Neural cell (in vitro differentiated cells): ENCODE measurements around the gene SELENOF. TPM values are rescaled to one million over a fixed set of nuclear protein-coding genes. Genes with fewer than 3 reads are reported as not detected.

Experiments
- H2AFZ ChIP-seq: fragments of 200-600, 300-800 bp; sonication (generic), shearing (Covaris generic); 2 replicates; pipeline ENCODE4 v1.6.0; 2014; ENCODE audit warnings: low read depth, mild to moderate bottlenecking, antibody characterized with exemption, low read length, moderate library complexity
- H3F3A ChIP-seq: fragments of 200-600 bp; shearing (Covaris generic); 2 replicates; pipeline ENCODE4 v1.6.1; 2016; ENCODE audit warnings: mild to moderate bottlenecking, moderate library complexity, mixed read lengths, antibody characterized with exemption, low read length; ENCODE audit not compliant: insufficient read depth, poor library complexity, severe bottlenecking
- H3K27ac ChIP-seq: fragments of 200-600, 300-800 bp; sonication (generic), shearing (Covaris generic); 2 replicates; pipeline ENCODE4 v1.5.1; 2014; ENCODE audit warnings: mild to moderate bottlenecking, low read length, moderate library complexity
- H3K27me3 ChIP-seq: fragments of 300-800, 200-600 bp; sonication (generic), shearing (Covaris generic); 2 replicates; pipeline ENCODE4 v1.6.0; 2014; ENCODE audit warnings: mild to moderate bottlenecking, low read depth, low read length, moderate library complexity; ENCODE audit not compliant: insufficient read depth
- H3K36me3 ChIP-seq: fragments of 300-800, 200-600 bp; sonication (generic), shearing (Covaris generic); 2 replicates; pipeline ENCODE4 v1.5.1; 2014; ENCODE audit warnings: mild to moderate bottlenecking, antibody characterized with exemption, low read length, moderate library complexity; ENCODE audit not compliant: insufficient read depth
- H3K4me2 ChIP-seq: fragments of 300-800, 200-600 bp; sonication (generic), shearing (Covaris generic); 2 replicates; pipeline ENCODE4 v1.6.0; 2014; ENCODE audit warnings: mild to moderate bottlenecking, low read length
- H3K4me3 ChIP-seq: fragments of 300-800, 200-600 bp; sonication (generic), shearing (Covaris generic); 2 replicates; pipeline ENCODE4 v1.5.1; 2014; ENCODE audit warnings: mild to moderate bottlenecking, low read length, moderate library complexity
- H3K79me2 ChIP-seq: fragments of 200-600 bp; shearing (Covaris generic); replicated peaks from 2 replicates; pipeline ENCODE4 v1.6.0; 2014; ENCODE audit warnings: mild to moderate bottlenecking, low read length, moderate library complexity; ENCODE audit not compliant: insufficient read depth
- H3K9ac ChIP-seq: fragments of 300-800, 200-600 bp; sonication (generic), shearing (Covaris generic); 2 replicates; pipeline ENCODE4 v1.6.1; 2016; ENCODE audit warnings: mild to moderate bottlenecking, low read length, mixed read lengths
- H3K9me2 ChIP-seq: fragments of 200-600 bp; shearing (Covaris generic); 2 replicates; pipeline ENCODE4 v1.6.1; 2016; ENCODE audit warnings: mild to moderate bottlenecking, low read length, mixed read lengths; ENCODE audit not compliant: insufficient read depth
- H3K9me3 ChIP-seq: fragments of 200-600, 300-800 bp; sonication (generic), shearing (Covaris generic); 2 replicates; pipeline ENCODE4 v1.6.1; 2016; ENCODE audit warnings: mild to moderate bottlenecking, mixed run types, low read length, moderate library complexity, mixed read lengths
- H4K20me1 ChIP-seq: fragments of 200-600 bp; shearing (Covaris generic); 2 replicates; pipeline ENCODE4 v1.6.1; 2016; ENCODE audit warnings: mild to moderate bottlenecking, mixed run types; ENCODE audit not compliant: insufficient read depth
- EP300 ChIP-seq: fragments of 450-650 bp; conservative IDR thresholded peaks from 2 replicates; pipeline ENCODE4 v1.6.1; 2014; ENCODE audit warnings: antibody characterized with exemption, mild to moderate bottlenecking, moderate library complexity; ENCODE audit not compliant: poor library complexity, severe bottlenecking
- EZH2 ChIP-seq: fragments of 200-600, 300-800 bp; shearing (Covaris generic), sonication (generic); IDR thresholded peaks from 2 replicates; pipeline ENCODE4 v1.6.1; 2014; ENCODE audit warnings: antibody characterized with exemption, low read length, borderline replicate concordance, mild to moderate bottlenecking; ENCODE audit not compliant: insufficient read depth, poor library complexity, severe bottlenecking
- MXI1 ChIP-seq: fragments of 450-650 bp; conservative IDR thresholded peaks from 2 replicates; pipeline ENCODE4 v1.6.1; 2014; ENCODE audit warnings: antibody characterized with exemption, mild to moderate bottlenecking; ENCODE audit not compliant: poor library complexity, severe bottlenecking
- POLR2AphosphoS5 ChIP-seq: IDR thresholded peaks from 2 replicates; pipeline ENCODE4 v1.6.1; 2012
- RAD21 ChIP-seq: fragments of 450-650 bp; conservative IDR thresholded peaks from 2 replicates; pipeline ENCODE4 v1.6.1; 2014; ENCODE audit warnings: antibody characterized with exemption, mild to moderate bottlenecking, moderate library complexity
- SMC3 ChIP-seq: fragments of 450-650 bp; conservative IDR thresholded peaks from 2 replicates; pipeline ENCODE4 v1.6.1; 2014; ENCODE audit warnings: antibody characterized with exemption, mild to moderate bottlenecking, moderate library complexity; ENCODE audit not compliant: poor library complexity
- TAF1 ChIP-seq: IDR thresholded peaks from 2 replicates; pipeline ENCODE4 v1.6.1; 2012; ENCODE audit warnings: low read depth
- polyA plus RNA-seq: library from polyadenylated mRNA; depleted of rRNA; stranded (reverse); fragments of >200 nt; gene quantifications from 2 replicates; pipeline ENCODE4 v1.2.3, GENCODE V29; 2014
- TF ChIP-seq, protein P1 (sequence below): fragments of 450-650 bp; IDR thresholded peaks from 2 replicates; pipeline ENCODE4 v1.5.1; 2014; ENCODE audit warnings: antibody characterized with exemption, mild to moderate bottlenecking, moderate library complexity; ENCODE audit not compliant: poor library complexity, severe bottlenecking
- TF ChIP-seq, protein P2 (sequence below): IDR thresholded peaks from 2 replicates; pipeline ENCODE4 v1.6.1; 2012; ENCODE audit warnings: borderline replicate concordance

SELENOF gene
- polyA plus RNA-seq, 1 donor from 2014 or later = 198 TPM

- no peaks in the 10 kb centered on the region for H3K9me2 ChIP-seq
- no peaks in the 10 kb centered on the region for H3K9me3 ChIP-seq
- TF ChIP-seq TAF1 (no peak), EP300 (no peak), EZH2 (no peak), RAD21 (no peak), POLR2AphosphoS5 (no peak), MXI1 (no peak)
- TF ChIP-seq, protein P1, sequence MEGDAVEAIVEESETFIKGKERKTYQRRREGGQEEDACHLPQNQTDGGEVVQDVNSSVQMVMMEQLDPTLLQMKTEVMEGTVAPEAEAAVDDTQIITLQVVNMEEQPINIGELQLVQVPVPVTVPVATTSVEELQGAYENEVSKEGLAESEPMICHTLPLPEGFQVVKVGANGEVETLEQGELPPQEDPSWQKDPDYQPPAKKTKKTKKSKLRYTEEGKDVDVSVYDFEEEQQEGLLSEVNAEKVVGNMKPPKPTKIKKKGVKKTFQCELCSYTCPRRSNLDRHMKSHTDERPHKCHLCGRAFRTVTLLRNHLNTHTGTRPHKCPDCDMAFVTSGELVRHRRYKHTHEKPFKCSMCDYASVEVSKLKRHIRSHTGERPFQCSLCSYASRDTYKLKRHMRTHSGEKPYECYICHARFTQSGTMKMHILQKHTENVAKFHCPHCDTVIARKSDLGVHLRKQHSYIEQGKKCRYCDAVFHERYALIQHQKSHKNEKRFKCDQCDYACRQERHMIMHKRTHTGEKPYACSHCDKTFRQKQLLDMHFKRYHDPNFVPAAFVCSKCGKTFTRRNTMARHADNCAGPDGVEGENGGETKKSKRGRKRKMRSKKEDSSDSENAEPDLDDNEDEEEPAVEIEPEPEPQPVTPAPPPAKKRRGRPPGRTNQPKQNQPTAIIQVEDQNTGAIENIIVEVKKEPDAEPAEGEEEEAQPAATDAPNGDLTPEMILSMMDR = no peak
- no peak overlapping the region for H3K4me3 ChIP-seq
- no peaks in the 10 kb centered on the region for H4K20me1 ChIP-seq
- H3K79me2 ChIP-seq = peaks cover 62% of the 10 kb centered on the region
- H3K27me3 ChIP-seq = no peaks in the 10 kb centered on the region
- H3K9ac ChIP-seq = no peak overlapping the region
- H3K36me3 ChIP-seq = no peaks in the 10 kb centered on the region
- H3K27ac ChIP-seq = no peak overlapping the region
- no peaks in the 10 kb centered on the region for H3F3A ChIP-seq
- H2AFZ ChIP-seq = no peak overlapping the region
- no peak overlapping the region for H3K4me2 ChIP-seq
These were observed 26.7 kb upstream of the SELENOF start for GRCh38 chr1:86940599-86940998.

GRCh38 chr1:86939406-86939805 is 25.5 kb upstream of the SELENOF start:
- H3K4me2 ChIP-seq = no peak overlapping the region
- H3K9me3 ChIP-seq = no peaks in the 10 kb centered on the region
- H3K9ac ChIP-seq = no peak overlapping the region
- peaks cover 67% of the 10 kb centered on the region for H3K79me2 ChIP-seq
- no peaks in the 10 kb centered on the region for H3K36me3 ChIP-seq
- no peak overlapping the region for H3K27ac ChIP-seq
- TF ChIP-seq EP300 (no peak), SMC3 (no peak), RAD21 (no peak), MXI1 (no peak), POLR2AphosphoS5 (no peak), EZH2 (no peak)
- TF ChIP-seq, protein P1 = no peak
- TF ChIP-seq, protein P2, sequence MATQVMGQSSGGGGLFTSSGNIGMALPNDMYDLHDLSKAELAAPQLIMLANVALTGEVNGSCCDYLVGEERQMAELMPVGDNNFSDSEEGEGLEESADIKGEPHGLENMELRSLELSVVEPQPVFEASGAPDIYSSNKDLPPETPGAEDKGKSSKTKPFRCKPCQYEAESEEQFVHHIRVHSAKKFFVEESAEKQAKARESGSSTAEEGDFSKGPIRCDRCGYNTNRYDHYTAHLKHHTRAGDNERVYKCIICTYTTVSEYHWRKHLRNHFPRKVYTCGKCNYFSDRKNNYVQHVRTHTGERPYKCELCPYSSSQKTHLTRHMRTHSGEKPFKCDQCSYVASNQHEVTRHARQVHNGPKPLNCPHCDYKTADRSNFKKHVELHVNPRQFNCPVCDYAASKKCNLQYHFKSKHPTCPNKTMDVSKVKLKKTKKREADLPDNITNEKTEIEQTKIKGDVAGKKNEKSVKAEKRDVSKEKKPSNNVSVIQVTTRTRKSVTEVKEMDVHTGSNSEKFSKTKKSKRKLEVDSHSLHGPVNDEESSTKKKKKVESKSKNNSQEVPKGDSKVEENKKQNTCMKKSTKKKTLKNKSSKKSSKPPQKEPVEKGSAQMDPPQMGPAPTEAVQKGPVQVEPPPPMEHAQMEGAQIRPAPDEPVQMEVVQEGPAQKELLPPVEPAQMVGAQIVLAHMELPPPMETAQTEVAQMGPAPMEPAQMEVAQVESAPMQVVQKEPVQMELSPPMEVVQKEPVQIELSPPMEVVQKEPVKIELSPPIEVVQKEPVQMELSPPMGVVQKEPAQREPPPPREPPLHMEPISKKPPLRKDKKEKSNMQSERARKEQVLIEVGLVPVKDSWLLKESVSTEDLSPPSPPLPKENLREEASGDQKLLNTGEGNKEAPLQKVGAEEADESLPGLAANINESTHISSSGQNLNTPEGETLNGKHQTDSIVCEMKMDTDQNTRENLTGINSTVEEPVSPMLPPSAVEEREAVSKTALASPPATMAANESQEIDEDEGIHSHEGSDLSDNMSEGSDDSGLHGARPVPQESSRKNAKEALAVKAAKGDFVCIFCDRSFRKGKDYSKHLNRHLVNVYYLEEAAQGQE = no peak
- H4K20me1 ChIP-seq = no peaks in the 10 kb centered on the region
- no peak overlapping the region for H2AFZ ChIP-seq
- no peak overlapping the region for H3K4me3 ChIP-seq
- H3K9me2 ChIP-seq = no peaks in the 10 kb centered on the region
- H3K27me3 ChIP-seq = no peaks in the 10 kb centered on the region
- H3F3A ChIP-seq = no peaks in the 10 kb centered on the region
